Endothelial cell of umbilical vein (primary cell): ENCODE data around the gene ADRB2. TPM values are rescaled to one million over a fixed set of nuclear protein-coding genes. Genes with fewer than 3 reads are reported as not detected.

Source experiments
- BruUV-seq: library from RNA; stranded (reverse); fragments of 400-500 nt; replicated peaks from 2 replicates; lab custom pipeline; 2021; lab: Mats Ljungman, UMichigan
- CTCF ChIA-PET: fragments of 300-600, 350-600 bp; sonication (Branson Sonifier 250); formaldehyde crosslinking; loops from one replicate; lab custom pipeline; 2021; ENCODE audit warnings: antibody characterized with exemption, inconsistent platforms; lab: Charles Lee
- POLR2A ChIA-PET: fragments of 300-600, 350-600 bp; sonication (Branson Sonifier 250); formaldehyde crosslinking; loops from one replicate; lab custom pipeline; 2021; ENCODE audit warnings: antibody characterized with exemption, inconsistent platforms; lab: Charles Lee
- DNase-seq: peaks from one replicate; pipeline ENCODE4 v3.0.0-alpha.2; 2011; ENCODE audit warnings: low read depth, low spot score
- FAIRE-seq: peaks from 2 replicates; lab custom pipeline; 2011; peaks lifted over from hg19 to GRCh38; lab: Jason Lieb, UNC
- H2AFZ ChIP-seq: 2 replicates; pipeline ENCODE4 v1.6.0; 2012; ENCODE audit warnings: low read depth, low read length, control low read depth, inconsistent platforms
- H3K27ac ChIP-seq: 2 replicates; pipeline ENCODE4 v1.5.1; 2011; ENCODE audit warnings: low read depth, mild to moderate bottlenecking, control low read depth, low read length, moderate library complexity; ENCODE audit not compliant: insufficient read depth
- H3K27me3 ChIP-seq, 2 experiments: 2 replicates each; pipeline versions ENCODE4 v1.6.0 to v1.6.1; 2011; ENCODE audit warnings: low read length in 2 of 2, mixed read lengths in 1 of 2; ENCODE audit not compliant: control insufficient read depth in 2 of 2, insufficient read depth in 2 of 2
- H3K36me3 ChIP-seq, 2 experiments: 2 replicates in 1 of 2; 3 replicates in 1 of 2; pipeline ENCODE4 v1.5.1; 2011; ENCODE audit warnings: low read length in 2 of 2, mild to moderate bottlenecking in 1 of 2, moderate library complexity in 1 of 2; ENCODE audit not compliant: control insufficient read depth in 2 of 2, insufficient read depth in 2 of 2; ENCODE audit errors: extremely low read depth in 1 of 2
- H3K4me1 ChIP-seq: 3 replicates; pipeline ENCODE4 v1.5.1; 2011; ENCODE audit warnings: mild to moderate bottlenecking, low read length; ENCODE audit not compliant: control insufficient read depth, insufficient read depth; ENCODE audit errors: extremely low read depth
- H3K4me2 ChIP-seq: 2 replicates; pipeline ENCODE4 v1.6.1; 2011; ENCODE audit warnings: low read length, control low read depth, mixed read lengths; ENCODE audit not compliant: insufficient read depth
- H3K4me3 ChIP-seq, 3 experiments: fragments of 200-600 bp in 1 of 3; sonication (generic), shearing (Covaris generic) in 1 of 3; replicated peaks in 1 of 3; 2 replicates each; pipeline ENCODE4 v1.5.1; 2011 to 2016; ENCODE audit warnings: control low read depth in 3 of 3, low read length in 3 of 3, mild to moderate bottlenecking in 2 of 3, inconsistent platforms in 1 of 3, low read depth in 1 of 3, moderate library complexity in 1 of 3; ENCODE audit not compliant: insufficient read depth in 1 of 3
- H3K79me2 ChIP-seq: 2 replicates; pipeline ENCODE4 v1.6.0; 2012; ENCODE audit warnings: low read length, inconsistent platforms; ENCODE audit not compliant: control insufficient read depth, insufficient read depth
- H3K9ac ChIP-seq: replicated peaks from 2 replicates; pipeline ENCODE3; 2011; ENCODE audit warnings: low read length, control low read depth; ENCODE audit not compliant: insufficient read depth; ENCODE audit errors: extremely low read depth
- H3K9me1 ChIP-seq: replicated peaks from 3 replicates; pipeline ENCODE4 v1.6.0; 2011; ENCODE audit warnings: mild to moderate bottlenecking, low read length; ENCODE audit not compliant: control insufficient read depth, insufficient read depth; ENCODE audit errors: extremely low read depth
- H3K9me3 ChIP-seq: replicated peaks from 2 replicates; pipeline ENCODE4 v1.5.1; 2012; ENCODE audit warnings: low read length, inconsistent platforms; ENCODE audit not compliant: control insufficient read depth, insufficient read depth
- H4K20me1 ChIP-seq: replicated peaks from 2 replicates; pipeline ENCODE3; 2011; ENCODE audit warnings: mild to moderate bottlenecking, low read length; ENCODE audit not compliant: control insufficient read depth, insufficient read depth; ENCODE audit errors: extremely low read depth
- CTCF ChIP-seq, 2 donors: IDR thresholded peaks; 1 replicate in 1 of 2; 2 replicates in 1 of 2; pipeline ENCODE4 v1.5.1; 2011; ENCODE audit warnings: low read length in 2 of 2, mild to moderate bottlenecking in 2 of 2, moderate library complexity in 2 of 2, control low read depth in 1 of 2, inconsistent platforms in 1 of 2, low read depth in 1 of 2; ENCODE audit not compliant: insufficient read depth in 1 of 2; ENCODE audit errors: extremely low read depth in 1 of 2
- EZH2 ChIP-seq: IDR thresholded peaks from 2 replicates; pipeline ENCODE4 v1.6.1; 2012; ENCODE audit warnings: borderline replicate concordance, low read depth, mild to moderate bottlenecking, moderate library complexity, low read length, inconsistent platforms; ENCODE audit not compliant: severe bottlenecking
- FOS ChIP-seq: IDR thresholded peaks from 2 replicates; pipeline ENCODE4 v1.6.1; 2011; ENCODE audit warnings: mild to moderate bottlenecking, low read length, moderate library complexity, borderline replicate concordance; ENCODE audit not compliant: insufficient read depth
- GATA2 ChIP-seq: IDR thresholded peaks from 2 replicates; pipeline ENCODE4 v1.7.0; 2011; ENCODE audit warnings: low read depth, mild to moderate bottlenecking, moderate library complexity, mixed read lengths, low read length; ENCODE audit not compliant: insufficient read length, insufficient read depth
- JUN ChIP-seq: IDR thresholded peaks from 2 replicates; pipeline ENCODE4 v1.6.1; 2011; ENCODE audit warnings: borderline replicate concordance, low read depth; ENCODE audit not compliant: insufficient read length, insufficient read depth
- MAX ChIP-seq: IDR thresholded peaks from 2 replicates; pipeline ENCODE4 v1.6.1; 2011; ENCODE audit not compliant: insufficient read depth, insufficient read length
- MYC ChIP-seq: IDR thresholded peaks from one replicate; pipeline ENCODE4 v1.6.1; 2011; ENCODE audit warnings: mild to moderate bottlenecking, low read depth, low read length
- POLR2A ChIP-seq: IDR thresholded peaks from 2 replicates; pipeline ENCODE4 v1.6.1; 2012; ENCODE audit warnings: low read depth, mild to moderate bottlenecking, control low read depth, low read length
- POLR2AphosphoS5 ChIP-seq: IDR thresholded peaks from 2 replicates; pipeline ENCODE4 v1.6.1; 2012; ENCODE audit warnings: low read depth, mild to moderate bottlenecking, control low read depth, low read length, moderate library complexity; ENCODE audit not compliant: insufficient read depth
- dilution Hi-C: fragments of 300-500 bp; cut with MboI; formaldehyde crosslinking; loops from one replicate; pipeline ENCODE4 v1.15.0; 2019; ENCODE audit warnings: low sequenced_read_pairs; ENCODE audit not compliant: extremely low pct_ligation_motif_present
- intact Hi-C: fragments of 100-400 bp; cut with micrococcal nuclease; formaldehyde crosslinking; loops from one replicate; pipeline ENCODE4 v1.10.0; 2022
- polyA plus RNA-seq, 4 experiments: library from polyadenylated mRNA; depleted of rRNA in 3 of 4; stranded (reverse) in 3 of 4; unstranded in 1 of 4; fragments of >200 nt; gene quantifications; 2 replicates each; pipeline versions ENCODE4 v1.2.1 to v1.2.3, GENCODE V29; 2011 to 2012; ENCODE audit warnings: missing spikeins in 1 of 4
- total RNA-seq: library from RNA; stranded (reverse); gene quantifications from 2 replicates; pipeline ENCODE4 v1.2.3, GENCODE V29; 2021

Gene ADRB2
- total and polyA plus RNA-seq, 2 donors (not counting 3 experiments of a cell fraction or from before 2014, with no cell fraction given) = 0.86 to 0.88 TPM

- Histone ChIP-seq H3K9ac (no peak overlapping the region), H3K4me3 (no peak overlapping the region), H4K20me1 (no peaks in the 10 kb centered on the region), H3K36me3 (no peaks in the 10 kb centered on the region), H3K4me1 (peaks cover 13% of the 10 kb centered on the region), H3K4me2 (no peak overlapping the region), H3K27me3 (no peaks in the 10 kb centered on the region), H2AFZ (no peak overlapping the region), H3K9me1 (no peaks in the 10 kb centered on the region), H3K79me2 (no peaks in the 10 kb centered on the region), H3K9me3 (no peaks in the 10 kb centered on the region), H3K27ac (no peak overlapping the region)
- intact Hi-C loops = no loop called here
- TF ChIP-seq POLR2AphosphoS5 = no peak
- TF ChIP-seq MYC = no peak
- TF ChIP-seq CTCF (IDR thresholded peaks at IDR 0.05; ENCODE audit: extremely low read depth in 1 of 2, insufficient read depth in 1 of 2, low read depth in 1 of 2, low read length in 2 of 2) = no peak
- TF ChIP-seq POLR2A = no peak
- TF ChIP-seq FOS = no peak
- no peak for TF ChIP-seq MAX
- no peak for TF ChIP-seq EZH2
- TF ChIP-seq JUN = no peak
- TF ChIP-seq GATA2 = no peak
- POLR2A ChIA-PET = no interaction called here
- no peak for DNase-seq
- no TSS peak for BruUV-seq
- dilution Hi-C loops = no loop called here
- CTCF ChIA-PET = interaction anchor here (1.0 kb wide), 1 partner anchor 25 kb away, joined by 3 read pairs; no protein-coding TSS in a partner anchor
- FAIRE-seq = no peak
These were observed 20.5 kb downstream of the ADRB2 start for GRCh38 chr5:148846930-148847329.
